Measurements from ENCODE around the gene GRAMD2A.

- TF ChIP-seq CTCF (IDR thresholded peaks at IDR 0.05), result no peak
- no peak for TF ChIP-seq POLR2A (IDR thresholded peaks at IDR 0.05)
- no peak for TF ChIP-seq POLR2AphosphoS5 (IDR thresholded peaks at IDR 0.05)
- TF ChIP-seq EP300 (IDR thresholded peaks at IDR 0.05), result no peak
These were observed 36.8 kb downstream of the GRAMD2A start for GRCh38 chr15:72160696-72161245.

Data from upper lobe of left lung (tissue), 4 donors.